IgD-negative memory B cell (primary cell): ENCODE data around the gene LRRC38. TPM values are rescaled to one million over a fixed set of nuclear protein-coding genes. Genes with fewer than 3 reads are reported as not detected.
"Not testable (repeated sequence)": the region's sequence is repeated elsewhere in the genome, so short reads cannot be mapped to it uniquely, and the experiment has no call there.

Source experiments
- H3K27ac Mint-ChIP-seq, 3 donors: one replicate each; pipeline ENCODE4 v1.8.0; 2020 to 2022; ENCODE audit warnings: mild to moderate bottlenecking in 3 of 3, mixed read lengths in 3 of 3, moderate library complexity in 1 of 3
- H3K27me3 Mint-ChIP-seq: one replicate; pipeline ENCODE4 v1.8.0; 2021; ENCODE audit warnings: mixed read lengths
- H3K36me3 Mint-ChIP-seq: one replicate; pipeline ENCODE4 v1.8.0; 2020; ENCODE audit warnings: mild to moderate bottlenecking, mixed read lengths
- H3K4me1 Mint-ChIP-seq, 3 donors: one replicate each; pipeline ENCODE4 v1.8.0; 2020 to 2022; ENCODE audit warnings: mixed read lengths in 3 of 3, mild to moderate bottlenecking in 1 of 3
- H3K4me3 Mint-ChIP-seq, 4 donors: one replicate each; pipeline ENCODE4 v1.8.0; 2020 to 2022; ENCODE audit warnings: mild to moderate bottlenecking in 4 of 4, mixed read lengths in 4 of 4, moderate library complexity in 3 of 4
- H3K9me3 Mint-ChIP-seq, 3 donors: one replicate each; pipeline ENCODE4 v1.8.0; 2020 to 2021; ENCODE audit warnings: mixed read lengths in 3 of 3, mild to moderate bottlenecking in 1 of 3
- polyA plus RNA-seq: library from polyadenylated mRNA; unstranded; fragments of 300-500 nt; fragmentation: Illumina TruSeq; gene quantifications from one replicate; pipeline ENCODE4 v1.2.3, GENCODE V29; 2021

Gene LRRC38
- not detected for polyA plus RNA-seq

GRCh38 chr1:13513895-13514546, at the start of gene LRRC38:
LRRC38 (minus strand) TSS chr1:13514003; CDS start chr1:13513593, 410 bp downstream.
- H3K4me1 Mint-ChIP-seq, result peaks cover 0 to 1% (median 0%) of the 10 kb centered on the region in 3 donors
- no peaks in the 10 kb centered on the region for H3K36me3 Mint-ChIP-seq
- no peak within 1 kb of the TSS for H3K4me3 Mint-ChIP-seq
- H3K27ac Mint-ChIP-seq, result no peak within 1 kb of the TSS
- H3K27me3 Mint-ChIP-seq, result peaks cover 33% of the 10 kb centered on the region
- peaks cover under 1 to 5% (median under 1%) of the 10 kb centered on the region in 3 donors for H3K9me3 Mint-ChIP-seq

- H3K4me3 Mint-ChIP-seq, H3K27ac Mint-ChIP-seq, H3K4me1 Mint-ChIP-seq, H3K36me3 Mint-ChIP-seq, H3K9me3 Mint-ChIP-seq, H3K27me3 Mint-ChIP-seq: not testable (repeated sequence)
Observed at GRCh38 chr1:13562981-13563380, 49.2 kb upstream of the LRRC38 start.

- Mint-ChIP-seq H3K36me3 (no peaks in the 10 kb centered on the region), H3K4me1 (no peaks in the 10 kb centered on the region), H3K27ac (no peak overlapping the region), H3K9me3 (no peaks in the 10 kb centered on the region), H3K27me3 (peaks cover 1% of the 10 kb centered on the region), H3K4me3 (no peak overlapping the region)
Observed at GRCh38 chr1:13560541-13560940, 46.7 kb upstream of the LRRC38 start.

GRCh38 chr1:13556224-13556764, 42.5 kb upstream of the LRRC38 start:
- H3K27me3 Mint-ChIP-seq, result no peaks in the 10 kb centered on the region
- H3K9me3 Mint-ChIP-seq, result no peaks in the 10 kb centered on the region
- no peaks in the 10 kb centered on the region for H3K4me1 Mint-ChIP-seq
- no peak overlapping the region for H3K4me3 Mint-ChIP-seq
- H3K36me3 Mint-ChIP-seq, result no peaks in the 10 kb centered on the region
- H3K27ac Mint-ChIP-seq, result no peak overlapping the region

- Mint-ChIP-seq H3K4me1 (no peaks in the 10 kb centered on the region), H3K36me3 (no peaks in the 10 kb centered on the region), H3K9me3 (no peaks in the 10 kb centered on the region), H3K27ac (no peak overlapping the region), H3K27me3 (no peaks in the 10 kb centered on the region), H3K4me3 (no peak overlapping the region)
Observed at GRCh38 chr1:13554798-13555197, 41.0 kb upstream of the LRRC38 start.

GRCh38 chr1:13550663-13551062, 36.9 kb upstream of the LRRC38 start:
- Mint-ChIP-seq H3K4me1 (no peaks in the 10 kb centered on the region), H3K4me3 (no peak overlapping the region), H3K9me3 (no peaks in the 10 kb centered on the region), H3K27ac (no peak overlapping the region), H3K27me3 (peaks cover 8% of the 10 kb centered on the region), H3K36me3 (no peaks in the 10 kb centered on the region)

- H3K36me3 Mint-ChIP-seq, result no peaks in the 10 kb centered on the region
- H3K27me3 Mint-ChIP-seq, result peaks cover 14% of the 10 kb centered on the region
- no peak overlapping the region for H3K4me3 Mint-ChIP-seq
Observed at GRCh38 chr1:13549521-13549920, 35.7 kb upstream of the LRRC38 start.

GRCh38 chr1:13549021-13549420, 35.2 kb upstream of the LRRC38 start:
- H3K27ac Mint-ChIP-seq, result no peak overlapping the region
- peaks cover 0 to 1% (median 0%) of the 10 kb centered on the region in 3 donors for H3K9me3 Mint-ChIP-seq
- no peaks in the 10 kb centered on the region for H3K36me3 Mint-ChIP-seq
- H3K4me3 Mint-ChIP-seq, result no peak overlapping the region
- no peaks in the 10 kb centered on the region for H3K4me1 Mint-ChIP-seq
- H3K27me3 Mint-ChIP-seq, result peaks cover 16% of the 10 kb centered on the region

More at GRCh38 chr1:13549521-13549920, 35.7 kb upstream of the LRRC38 start:
- no peak overlapping the region for H3K27ac Mint-ChIP-seq
- H3K4me1 Mint-ChIP-seq, result no peaks in the 10 kb centered on the region
- peaks cover 0 to 1% (median 0%) of the 10 kb centered on the region in 3 donors for H3K9me3 Mint-ChIP-seq

- Mint-ChIP-seq H3K4me1 (no peaks in the 10 kb centered on the region), H3K4me3 (no peak overlapping the region), H3K9me3 (peaks cover 0 to 1% (median 0%) of the 10 kb centered on the region in 3 donors), H3K27me3 (peaks cover 20% of the 10 kb centered on the region), H3K27ac (no peak overlapping the region), H3K36me3 (no peaks in the 10 kb centered on the region)
Observed at GRCh38 chr1:13548281-13548680, 34.5 kb upstream of the LRRC38 start.

- H3K36me3 Mint-ChIP-seq, result no peaks in the 10 kb centered on the region
- H3K4me3 Mint-ChIP-seq, result no peak overlapping the region
- peaks cover 0 to 1% (median 0%) of the 10 kb centered on the region in 3 donors for H3K9me3 Mint-ChIP-seq
- H3K27me3 Mint-ChIP-seq, result peaks cover 22% of the 10 kb centered on the region
- no peaks in the 10 kb centered on the region for H3K4me1 Mint-ChIP-seq
- H3K27ac Mint-ChIP-seq, result no peak overlapping the region
Observed at GRCh38 chr1:13546791-13547190, 33.0 kb upstream of the LRRC38 start.

GRCh38 chr1:13544221-13544556, 30.4 kb upstream of the LRRC38 start:
- Mint-ChIP-seq H3K36me3 (no peaks in the 10 kb centered on the region), H3K9me3 (peaks cover 0 to 1% (median 0%) of the 10 kb centered on the region in 3 donors), H3K27ac (no peak overlapping the region), H3K27me3 (peaks cover 23% of the 10 kb centered on the region), H3K4me3 (no peak overlapping the region), H3K4me1 (peaks cover 0 to 2% (median 1%) of the 10 kb centered on the region in 3 donors)

- H3K4me1 Mint-ChIP-seq, result peaks cover 0 to 2% (median 1%) of the 10 kb centered on the region in 3 donors
- no peak overlapping the region for H3K4me3 Mint-ChIP-seq
- H3K27me3 Mint-ChIP-seq, result peaks cover 23% of the 10 kb centered on the region
- peaks cover 0 to 1% (median 0%) of the 10 kb centered on the region in 3 donors for H3K9me3 Mint-ChIP-seq
- H3K36me3 Mint-ChIP-seq, result no peaks in the 10 kb centered on the region
- no peak overlapping the region for H3K27ac Mint-ChIP-seq
Observed at GRCh38 chr1:13543451-13544220, 29.8 kb upstream of the LRRC38 start.

GRCh38 chr1:13541435-13542215, 27.8 kb upstream of the LRRC38 start:
- H3K27ac Mint-ChIP-seq, result peak overlapping the region in 1 of 3 donors; percentile 78
- peaks cover 0 to 1% (median 0%) of the 10 kb centered on the region in 3 donors for H3K9me3 Mint-ChIP-seq
- no peak overlapping the region for H3K4me3 Mint-ChIP-seq
- H3K36me3 Mint-ChIP-seq, result no peaks in the 10 kb centered on the region
- peaks cover 16% of the 10 kb centered on the region for H3K27me3 Mint-ChIP-seq
- H3K4me1 Mint-ChIP-seq, result peaks cover 0 to 2% (median 1%) of the 10 kb centered on the region in 3 donors

- Mint-ChIP-seq H3K9me3 (peaks cover 0 to 1% (median 0%) of the 10 kb centered on the region in 3 donors), H3K4me3 (no peak overlapping the region), H3K4me1 (peaks cover 0 to 2% (median 1%) of the 10 kb centered on the region in 3 donors), H3K27me3 (peaks cover 16% of the 10 kb centered on the region), H3K27ac (no peak overlapping the region), H3K36me3 (no peaks in the 10 kb centered on the region)
Observed at GRCh38 chr1:13540866-13541265, 27.1 kb upstream of the LRRC38 start.

- Mint-ChIP-seq H3K9me3 (no peaks in the 10 kb centered on the region), H3K4me1 (peaks cover 0 to 2% (median 1%) of the 10 kb centered on the region in 3 donors), H3K27ac (no peak overlapping the region), H3K36me3 (no peaks in the 10 kb centered on the region), H3K4me3 (no peak overlapping the region), H3K27me3 (peaks cover 12% of the 10 kb centered on the region)
Observed at GRCh38 chr1:13539683-13540082, 25.9 kb upstream of the LRRC38 start.
